Neural cell (in vitro differentiated cells): ENCODE data around the gene DOP1A. TPM values are rescaled to one million over a fixed set of nuclear protein-coding genes. Genes with fewer than 3 reads are reported as not detected.

Experiments used
- H2AFZ ChIP-seq: fragments of 200-600, 300-800 bp; sonication (generic), shearing (Covaris generic); 2 replicates; pipeline ENCODE4 v1.6.0; 2014; ENCODE audit warnings: low read depth, mild to moderate bottlenecking, antibody characterized with exemption, low read length, moderate library complexity
- H3F3A ChIP-seq: fragments of 200-600 bp; shearing (Covaris generic); 2 replicates; pipeline ENCODE4 v1.6.1; 2016; ENCODE audit warnings: mild to moderate bottlenecking, moderate library complexity, mixed read lengths, antibody characterized with exemption, low read length; ENCODE audit not compliant: insufficient read depth, poor library complexity, severe bottlenecking
- H3K27ac ChIP-seq: fragments of 200-600, 300-800 bp; sonication (generic), shearing (Covaris generic); 2 replicates; pipeline ENCODE4 v1.5.1; 2014; ENCODE audit warnings: mild to moderate bottlenecking, low read length, moderate library complexity
- H3K27me3 ChIP-seq: fragments of 300-800, 200-600 bp; sonication (generic), shearing (Covaris generic); 2 replicates; pipeline ENCODE4 v1.6.0; 2014; ENCODE audit warnings: mild to moderate bottlenecking, low read depth, low read length, moderate library complexity; ENCODE audit not compliant: insufficient read depth
- H3K36me3 ChIP-seq: fragments of 300-800, 200-600 bp; sonication (generic), shearing (Covaris generic); 2 replicates; pipeline ENCODE4 v1.5.1; 2014; ENCODE audit warnings: mild to moderate bottlenecking, antibody characterized with exemption, low read length, moderate library complexity; ENCODE audit not compliant: insufficient read depth
- H3K4me2 ChIP-seq: fragments of 300-800, 200-600 bp; sonication (generic), shearing (Covaris generic); 2 replicates; pipeline ENCODE4 v1.6.0; 2014; ENCODE audit warnings: mild to moderate bottlenecking, low read length
- H3K4me3 ChIP-seq: fragments of 300-800, 200-600 bp; sonication (generic), shearing (Covaris generic); 2 replicates; pipeline ENCODE4 v1.5.1; 2014; ENCODE audit warnings: mild to moderate bottlenecking, low read length, moderate library complexity
- H3K79me2 ChIP-seq: fragments of 200-600 bp; shearing (Covaris generic); replicated peaks from 2 replicates; pipeline ENCODE4 v1.6.0; 2014; ENCODE audit warnings: mild to moderate bottlenecking, low read length, moderate library complexity; ENCODE audit not compliant: insufficient read depth
- H3K9ac ChIP-seq: fragments of 300-800, 200-600 bp; sonication (generic), shearing (Covaris generic); 2 replicates; pipeline ENCODE4 v1.6.1; 2016; ENCODE audit warnings: mild to moderate bottlenecking, low read length, mixed read lengths
- H3K9me2 ChIP-seq: fragments of 200-600 bp; shearing (Covaris generic); 2 replicates; pipeline ENCODE4 v1.6.1; 2016; ENCODE audit warnings: mild to moderate bottlenecking, low read length, mixed read lengths; ENCODE audit not compliant: insufficient read depth
- H3K9me3 ChIP-seq: fragments of 200-600, 300-800 bp; sonication (generic), shearing (Covaris generic); 2 replicates; pipeline ENCODE4 v1.6.1; 2016; ENCODE audit warnings: mild to moderate bottlenecking, mixed run types, low read length, moderate library complexity, mixed read lengths
- H4K20me1 ChIP-seq: fragments of 200-600 bp; shearing (Covaris generic); 2 replicates; pipeline ENCODE4 v1.6.1; 2016; ENCODE audit warnings: mild to moderate bottlenecking, mixed run types; ENCODE audit not compliant: insufficient read depth
- EP300 ChIP-seq: fragments of 450-650 bp; conservative IDR thresholded peaks from 2 replicates; pipeline ENCODE4 v1.6.1; 2014; ENCODE audit warnings: antibody characterized with exemption, mild to moderate bottlenecking, moderate library complexity; ENCODE audit not compliant: poor library complexity, severe bottlenecking
- EZH2 ChIP-seq: fragments of 200-600, 300-800 bp; shearing (Covaris generic), sonication (generic); IDR thresholded peaks from 2 replicates; pipeline ENCODE4 v1.6.1; 2014; ENCODE audit warnings: antibody characterized with exemption, low read length, borderline replicate concordance, mild to moderate bottlenecking; ENCODE audit not compliant: insufficient read depth, poor library complexity, severe bottlenecking
- MXI1 ChIP-seq: fragments of 450-650 bp; conservative IDR thresholded peaks from 2 replicates; pipeline ENCODE4 v1.6.1; 2014; ENCODE audit warnings: antibody characterized with exemption, mild to moderate bottlenecking; ENCODE audit not compliant: poor library complexity, severe bottlenecking
- POLR2AphosphoS5 ChIP-seq: IDR thresholded peaks from 2 replicates; pipeline ENCODE4 v1.6.1; 2012
- RAD21 ChIP-seq: fragments of 450-650 bp; conservative IDR thresholded peaks from 2 replicates; pipeline ENCODE4 v1.6.1; 2014; ENCODE audit warnings: antibody characterized with exemption, mild to moderate bottlenecking, moderate library complexity
- SMC3 ChIP-seq: fragments of 450-650 bp; conservative IDR thresholded peaks from 2 replicates; pipeline ENCODE4 v1.6.1; 2014; ENCODE audit warnings: antibody characterized with exemption, mild to moderate bottlenecking, moderate library complexity; ENCODE audit not compliant: poor library complexity
- TAF1 ChIP-seq: IDR thresholded peaks from 2 replicates; pipeline ENCODE4 v1.6.1; 2012; ENCODE audit warnings: low read depth
- polyA plus RNA-seq: library from polyadenylated mRNA; depleted of rRNA; stranded (reverse); fragments of >200 nt; gene quantifications from 2 replicates; pipeline ENCODE4 v1.2.3, GENCODE V29; 2014
- TF ChIP-seq, protein P1 (sequence below): fragments of 450-650 bp; IDR thresholded peaks from 2 replicates; pipeline ENCODE4 v1.5.1; 2014; ENCODE audit warnings: antibody characterized with exemption, mild to moderate bottlenecking, moderate library complexity; ENCODE audit not compliant: poor library complexity, severe bottlenecking
- TF ChIP-seq, protein P2 (sequence below): IDR thresholded peaks from 2 replicates; pipeline ENCODE4 v1.6.1; 2012; ENCODE audit warnings: borderline replicate concordance

The DOP1A gene
- polyA plus RNA-seq, 1 donor from 2014 or later, result 97.6 TPM

DNA sequence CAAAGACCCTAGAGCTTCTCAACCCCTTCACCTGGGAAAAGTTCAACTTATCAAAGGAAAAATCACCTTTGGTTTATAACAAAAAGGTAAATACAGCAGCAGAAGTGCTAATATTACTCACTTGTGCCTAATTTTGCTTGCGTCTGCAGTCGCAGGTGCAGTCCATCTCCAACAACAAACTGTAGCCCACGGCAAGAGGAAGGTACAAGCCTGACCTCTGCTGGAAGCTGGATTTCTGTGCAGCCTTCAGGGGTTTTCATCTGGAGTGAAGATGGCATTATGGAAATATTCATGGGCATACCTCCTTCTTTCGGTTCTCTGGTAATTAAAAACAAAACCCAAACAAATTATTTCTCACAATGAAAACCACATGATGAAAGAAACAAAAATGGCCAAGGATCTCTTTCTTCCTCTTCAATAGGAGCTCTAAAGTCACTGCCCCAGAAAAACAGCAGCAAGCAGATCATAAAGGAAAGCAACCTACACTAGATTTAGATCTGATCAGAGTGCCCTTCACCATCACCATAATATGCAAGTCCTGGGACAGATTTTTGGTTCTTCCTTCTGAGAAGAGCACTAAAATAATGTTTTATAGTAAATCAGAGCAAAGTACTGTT is 9.7 kb upstream of the DOP1A start:
- H3K9me2 ChIP-seq, result no peaks in the 10 kb centered on the region
- no peak overlapping the region for H3K9ac ChIP-seq
- no peak overlapping the region for H3K27ac ChIP-seq
- no peak overlapping the region for H3K4me3 ChIP-seq
- no peaks in the 10 kb centered on the region for H4K20me1 ChIP-seq
- no peak overlapping the region for H2AFZ ChIP-seq
- no peaks in the 10 kb centered on the region for H3K36me3 ChIP-seq
- H3K79me2 ChIP-seq, result no peaks in the 10 kb centered on the region
- no peaks in the 10 kb centered on the region for H3F3A ChIP-seq
- H3K27me3 ChIP-seq, result no peaks in the 10 kb centered on the region
- H3K9me3 ChIP-seq, result no peaks in the 10 kb centered on the region
- peak; percentile 96 for TF ChIP-seq RAD21
- no peak for TF ChIP-seq EP300
- TF ChIP-seq SMC3, result peak; percentile 96
- no peak for TF ChIP-seq MXI1
- TF ChIP-seq, protein P1, sequence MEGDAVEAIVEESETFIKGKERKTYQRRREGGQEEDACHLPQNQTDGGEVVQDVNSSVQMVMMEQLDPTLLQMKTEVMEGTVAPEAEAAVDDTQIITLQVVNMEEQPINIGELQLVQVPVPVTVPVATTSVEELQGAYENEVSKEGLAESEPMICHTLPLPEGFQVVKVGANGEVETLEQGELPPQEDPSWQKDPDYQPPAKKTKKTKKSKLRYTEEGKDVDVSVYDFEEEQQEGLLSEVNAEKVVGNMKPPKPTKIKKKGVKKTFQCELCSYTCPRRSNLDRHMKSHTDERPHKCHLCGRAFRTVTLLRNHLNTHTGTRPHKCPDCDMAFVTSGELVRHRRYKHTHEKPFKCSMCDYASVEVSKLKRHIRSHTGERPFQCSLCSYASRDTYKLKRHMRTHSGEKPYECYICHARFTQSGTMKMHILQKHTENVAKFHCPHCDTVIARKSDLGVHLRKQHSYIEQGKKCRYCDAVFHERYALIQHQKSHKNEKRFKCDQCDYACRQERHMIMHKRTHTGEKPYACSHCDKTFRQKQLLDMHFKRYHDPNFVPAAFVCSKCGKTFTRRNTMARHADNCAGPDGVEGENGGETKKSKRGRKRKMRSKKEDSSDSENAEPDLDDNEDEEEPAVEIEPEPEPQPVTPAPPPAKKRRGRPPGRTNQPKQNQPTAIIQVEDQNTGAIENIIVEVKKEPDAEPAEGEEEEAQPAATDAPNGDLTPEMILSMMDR, result peak; percentile 96
- no peak overlapping the region for H3K4me2 ChIP-seq

DNA sequence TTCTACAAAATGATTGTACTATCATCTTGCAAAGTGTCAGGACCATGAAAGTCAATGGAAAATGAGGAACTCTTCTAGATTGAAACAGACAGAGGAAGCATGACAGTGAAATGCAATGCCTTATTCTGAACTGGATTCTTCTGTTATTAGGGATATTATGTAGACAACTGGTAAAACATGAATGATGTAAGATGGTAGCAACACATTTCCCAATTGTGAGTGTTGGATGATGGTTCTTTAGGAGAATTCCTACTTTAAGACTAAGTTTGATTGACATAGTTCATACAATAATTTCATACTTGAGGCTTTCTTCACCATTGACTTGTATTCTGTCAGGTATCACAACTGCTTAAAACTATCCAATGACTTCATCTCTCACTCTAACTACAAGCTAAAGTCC is 6.3 kb upstream of the DOP1A start:
- no peaks in the 10 kb centered on the region for H3K79me2 ChIP-seq
- TF ChIP-seq SMC3 (no peak), MXI1 (no peak), TAF1 (no peak), RAD21 (no peak), EZH2 (no peak), EP300 (no peak), POLR2AphosphoS5 (no peak)
- TF ChIP-seq, protein P1, result no peak
- TF ChIP-seq, protein P2, sequence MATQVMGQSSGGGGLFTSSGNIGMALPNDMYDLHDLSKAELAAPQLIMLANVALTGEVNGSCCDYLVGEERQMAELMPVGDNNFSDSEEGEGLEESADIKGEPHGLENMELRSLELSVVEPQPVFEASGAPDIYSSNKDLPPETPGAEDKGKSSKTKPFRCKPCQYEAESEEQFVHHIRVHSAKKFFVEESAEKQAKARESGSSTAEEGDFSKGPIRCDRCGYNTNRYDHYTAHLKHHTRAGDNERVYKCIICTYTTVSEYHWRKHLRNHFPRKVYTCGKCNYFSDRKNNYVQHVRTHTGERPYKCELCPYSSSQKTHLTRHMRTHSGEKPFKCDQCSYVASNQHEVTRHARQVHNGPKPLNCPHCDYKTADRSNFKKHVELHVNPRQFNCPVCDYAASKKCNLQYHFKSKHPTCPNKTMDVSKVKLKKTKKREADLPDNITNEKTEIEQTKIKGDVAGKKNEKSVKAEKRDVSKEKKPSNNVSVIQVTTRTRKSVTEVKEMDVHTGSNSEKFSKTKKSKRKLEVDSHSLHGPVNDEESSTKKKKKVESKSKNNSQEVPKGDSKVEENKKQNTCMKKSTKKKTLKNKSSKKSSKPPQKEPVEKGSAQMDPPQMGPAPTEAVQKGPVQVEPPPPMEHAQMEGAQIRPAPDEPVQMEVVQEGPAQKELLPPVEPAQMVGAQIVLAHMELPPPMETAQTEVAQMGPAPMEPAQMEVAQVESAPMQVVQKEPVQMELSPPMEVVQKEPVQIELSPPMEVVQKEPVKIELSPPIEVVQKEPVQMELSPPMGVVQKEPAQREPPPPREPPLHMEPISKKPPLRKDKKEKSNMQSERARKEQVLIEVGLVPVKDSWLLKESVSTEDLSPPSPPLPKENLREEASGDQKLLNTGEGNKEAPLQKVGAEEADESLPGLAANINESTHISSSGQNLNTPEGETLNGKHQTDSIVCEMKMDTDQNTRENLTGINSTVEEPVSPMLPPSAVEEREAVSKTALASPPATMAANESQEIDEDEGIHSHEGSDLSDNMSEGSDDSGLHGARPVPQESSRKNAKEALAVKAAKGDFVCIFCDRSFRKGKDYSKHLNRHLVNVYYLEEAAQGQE, result no peak
- no peaks in the 10 kb centered on the region for H3K36me3 ChIP-seq
- H3K27ac ChIP-seq, result no peak overlapping the region
- no peaks in the 10 kb centered on the region for H3F3A ChIP-seq
- H4K20me1 ChIP-seq, result no peaks in the 10 kb centered on the region
- H2AFZ ChIP-seq, result no peak overlapping the region
- H3K9me2 ChIP-seq, result no peaks in the 10 kb centered on the region
- H3K9me3 ChIP-seq, result no peaks in the 10 kb centered on the region
- H3K4me3 ChIP-seq, result no peak overlapping the region
- no peak overlapping the region for H3K4me2 ChIP-seq
- no peaks in the 10 kb centered on the region for H3K27me3 ChIP-seq
- no peak overlapping the region for H3K9ac ChIP-seq
